Liver (tissue), 2 donors: ENCODE results near the gene VRK2.

Source experiments
- RAD21 ChIP-seq, 2 donors: IDR thresholded peaks; 2 replicates each; pipeline ENCODE4 v1.6.1; 2016; ENCODE audit warnings: antibody characterized with exemption in 2 of 2, mild to moderate bottlenecking in 2 of 2
- YY1 ChIP-seq: IDR thresholded peaks from 2 replicates; pipeline ENCODE4 v1.6.1; 2016; ENCODE audit warnings: antibody characterized with exemption, mild to moderate bottlenecking
- TF ChIP-seq, protein P1 (sequence below): IDR thresholded peaks from 2 replicates; pipeline ENCODE4 v1.6.1; 2016; ENCODE audit warnings: antibody characterized with exemption
- TF ChIP-seq, protein P2 (sequence below): IDR thresholded peaks from 2 replicates; pipeline ENCODE4 v1.6.1; 2016; ENCODE audit warnings: antibody characterized with exemption
- donor health status: healthy.

DNA sequence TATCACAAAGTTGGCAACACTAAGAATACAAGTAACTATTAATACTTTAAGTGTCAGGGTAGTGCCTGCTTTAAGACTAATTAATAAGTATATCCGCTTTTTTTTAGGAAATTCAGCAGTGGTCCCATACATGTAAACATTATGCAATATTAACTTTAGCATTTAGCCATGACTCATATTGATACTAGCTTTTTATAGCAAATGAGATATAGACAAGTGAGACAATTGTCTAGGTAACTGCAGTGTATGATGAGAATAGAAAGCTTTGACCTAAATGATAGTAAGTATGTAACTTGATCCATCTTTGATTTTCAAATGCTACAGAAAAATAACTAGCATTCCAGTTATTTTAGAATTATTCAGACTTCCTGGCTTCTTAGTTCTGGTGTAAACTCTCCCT, 27.4 kb upstream of the VRK2 start:
- TF ChIP-seq YY1, result no peak
- no peak for TF ChIP-seq RAD21 (IDR thresholded peaks at IDR 0.05)
- TF ChIP-seq, protein P1, sequence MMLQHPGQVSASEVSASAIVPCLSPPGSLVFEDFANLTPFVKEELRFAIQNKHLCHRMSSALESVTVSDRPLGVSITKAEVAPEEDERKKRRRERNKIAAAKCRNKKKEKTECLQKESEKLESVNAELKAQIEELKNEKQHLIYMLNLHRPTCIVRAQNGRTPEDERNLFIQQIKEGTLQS, result no peak
- TF ChIP-seq, protein P2, sequence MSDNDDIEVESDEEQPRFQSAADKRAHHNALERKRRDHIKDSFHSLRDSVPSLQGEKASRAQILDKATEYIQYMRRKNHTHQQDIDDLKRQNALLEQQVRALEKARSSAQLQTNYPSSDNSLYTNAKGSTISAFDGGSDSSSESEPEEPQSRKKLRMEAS, result no peak
